GM21619 (cell line): ENCODE data around the gene KRT36.
A peak's percentile ranks its signal among the peaks of the same experiment; 100 is the strongest.

Source experiments
- ATAC-seq: cut with Tn5 transposase; IDR thresholded peaks from one replicate; pipeline ENCODE4 v1.9.1; 2021; ENCODE audit not compliant: unreplicated experiment

The KRT36 gene

DNA sequence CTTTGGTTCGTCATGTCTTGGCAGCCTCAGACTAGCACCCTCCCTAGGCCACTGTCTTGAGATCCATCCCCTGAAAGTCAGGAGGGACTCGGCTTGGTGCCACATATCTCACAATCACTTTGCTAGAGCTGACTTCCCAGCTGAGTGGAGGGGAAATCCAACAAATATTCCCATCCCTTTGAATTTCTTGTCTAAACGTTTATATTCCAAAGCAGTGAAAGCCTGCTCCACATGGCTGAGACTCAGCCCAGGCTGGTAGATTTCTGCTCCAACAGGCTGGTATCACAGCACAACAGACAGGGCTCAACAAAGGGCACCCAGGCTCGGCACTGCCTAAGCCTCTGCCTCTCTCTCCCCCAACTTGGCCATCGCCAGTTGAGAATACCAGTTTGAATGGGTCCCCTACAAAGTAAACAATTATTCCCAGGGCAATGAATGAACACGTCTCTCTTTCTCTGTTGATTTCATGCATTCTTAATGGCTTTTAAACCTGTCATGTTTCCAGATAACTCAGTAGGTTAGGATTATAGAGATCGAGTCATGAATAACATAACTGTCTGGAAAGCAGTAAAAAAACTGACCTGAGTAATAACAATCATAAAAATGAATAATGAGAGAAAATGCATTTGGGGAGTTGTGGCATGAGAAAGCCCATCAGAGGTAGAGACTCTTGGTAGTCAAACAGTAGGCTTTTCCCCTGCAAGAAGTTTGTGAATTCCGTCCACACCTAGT is 14.7 kb upstream of the KRT36 start:
- no peak for ATAC-seq

DNA sequence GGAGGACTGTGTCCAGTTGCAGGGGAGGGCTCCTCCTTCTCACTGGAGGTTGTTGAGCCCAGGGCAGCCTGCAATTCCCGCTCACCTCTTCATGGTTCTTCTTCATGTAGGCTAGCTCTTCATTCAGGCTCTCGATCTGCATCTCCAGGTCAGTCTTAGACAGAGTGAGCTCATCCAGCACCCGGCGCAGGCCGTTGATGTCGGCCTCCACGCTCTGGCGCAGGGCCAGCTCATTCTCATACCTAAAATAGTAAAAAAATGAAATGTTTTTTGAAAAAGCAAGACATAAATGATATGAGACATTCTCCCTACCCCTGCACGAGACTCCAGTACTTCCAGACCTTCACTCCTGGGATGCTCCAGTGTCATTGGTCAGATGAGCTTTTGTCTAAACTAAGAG is 13.5 kb upstream of the KRT36 start:
- no peak for ATAC-seq

DNA sequence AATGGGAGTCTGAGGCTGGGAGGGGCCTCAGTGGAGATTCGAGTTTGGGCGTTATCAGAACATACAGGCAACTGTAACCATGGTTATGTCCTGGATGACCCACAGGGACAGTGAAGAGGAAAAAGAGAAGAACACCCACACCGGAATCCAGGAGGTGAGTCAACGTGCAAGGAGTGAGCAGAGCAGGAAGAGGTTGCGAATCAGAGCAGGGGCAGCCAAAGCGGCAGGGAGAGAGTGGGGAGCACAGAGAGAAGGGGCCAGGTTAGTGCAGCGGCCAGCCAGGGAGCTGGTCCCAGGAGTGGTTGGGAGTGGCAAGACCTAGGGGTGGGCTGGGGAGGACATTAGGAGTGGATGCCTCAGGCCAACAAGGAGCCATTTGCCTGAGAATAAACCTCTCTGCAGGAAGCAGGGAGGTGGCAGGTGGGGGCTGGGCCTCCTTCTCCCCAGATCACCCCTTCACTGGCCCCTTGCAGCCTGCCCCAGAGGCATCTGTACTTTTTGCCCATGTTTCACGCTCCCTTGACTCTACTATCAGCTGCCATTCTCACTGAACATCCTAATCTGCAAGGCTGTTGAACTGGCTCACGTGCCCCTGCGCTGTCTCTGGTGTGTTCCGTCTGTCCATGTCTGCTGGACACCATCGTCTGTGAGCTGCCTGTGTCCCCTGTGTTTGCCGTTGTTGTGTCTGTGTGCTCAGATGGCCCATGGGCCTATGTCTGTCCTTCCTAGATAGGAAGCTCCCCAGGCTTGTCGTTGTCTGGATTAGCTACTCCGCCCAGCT is 10.6 kb upstream of the KRT36 start:
- ATAC-seq = no peak

DNA sequence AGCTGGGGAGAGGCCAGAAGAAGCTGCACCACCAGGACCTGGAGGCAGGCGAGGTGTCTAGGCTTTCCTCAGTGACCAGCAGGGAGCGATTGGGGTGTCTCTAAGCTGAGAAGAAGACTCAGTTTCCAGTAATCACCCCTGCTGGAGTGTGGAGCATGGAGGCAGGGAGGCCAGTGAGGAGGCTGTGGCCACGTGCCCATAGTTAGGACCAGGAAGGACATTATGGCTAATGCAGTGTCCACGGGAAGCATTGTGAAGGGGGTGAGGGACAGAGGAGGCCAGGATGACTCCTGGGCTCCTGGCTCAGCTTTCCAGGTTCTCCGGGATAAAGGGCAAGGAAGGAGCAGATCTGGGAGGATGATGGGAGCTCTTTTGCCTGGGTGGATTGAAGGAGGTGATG is 10.0 kb upstream of the KRT36 start:
- ATAC-seq = no peak

DNA sequence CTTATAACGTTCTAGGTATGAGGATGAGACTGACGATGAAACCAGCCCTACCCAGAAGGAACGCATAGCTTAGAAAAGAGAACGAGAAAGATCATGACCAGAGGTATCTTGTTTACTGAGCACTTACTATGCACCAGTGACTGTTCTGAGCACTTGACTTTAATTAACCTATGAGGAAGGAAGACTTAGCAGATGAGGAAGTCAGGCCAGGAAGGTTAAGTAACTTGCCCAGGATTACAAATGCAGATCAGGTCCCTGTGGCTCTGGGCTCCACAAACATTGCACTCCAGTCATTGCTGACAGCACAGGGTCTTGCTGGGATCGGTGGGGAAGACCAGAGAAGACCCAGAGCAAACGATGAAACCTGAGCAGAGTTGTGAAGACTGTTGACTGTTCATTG is 8.6 kb upstream of the KRT36 start:
- no peak for ATAC-seq

DNA sequence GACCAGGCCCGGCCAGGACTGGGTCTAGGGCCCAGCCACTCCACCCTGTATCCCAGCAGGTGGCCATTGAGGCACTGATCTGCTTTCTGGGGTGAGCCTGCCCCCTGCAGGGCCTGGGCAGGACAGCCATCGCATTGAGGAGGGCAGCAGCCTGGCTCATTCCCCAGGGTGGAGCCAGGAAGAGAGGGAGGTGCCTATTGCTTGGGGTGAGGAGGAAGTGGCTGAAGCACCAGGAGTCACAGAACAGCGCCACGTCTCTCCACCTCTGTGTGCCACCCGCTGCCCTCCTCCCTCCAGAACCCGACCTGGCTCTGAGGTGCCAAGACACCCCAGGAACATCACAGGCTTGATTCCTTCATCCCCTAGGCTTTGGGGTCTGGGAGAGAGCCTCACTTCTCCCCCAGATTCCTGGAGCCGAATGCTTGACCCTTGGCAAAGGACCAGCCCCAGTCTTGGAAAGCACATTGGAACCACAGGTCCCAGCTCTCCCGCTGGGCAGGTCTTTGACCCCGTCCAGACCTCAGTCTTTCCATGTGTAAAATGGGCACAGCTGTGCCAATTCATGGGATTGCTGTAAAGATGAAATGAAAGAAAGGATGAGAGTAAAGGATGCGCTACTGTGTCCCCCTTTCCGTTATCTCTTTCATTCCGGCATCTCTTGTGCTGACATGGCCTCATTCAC is 7.2 kb upstream of the KRT36 start:
- peak; percentile 61 for ATAC-seq

DNA sequence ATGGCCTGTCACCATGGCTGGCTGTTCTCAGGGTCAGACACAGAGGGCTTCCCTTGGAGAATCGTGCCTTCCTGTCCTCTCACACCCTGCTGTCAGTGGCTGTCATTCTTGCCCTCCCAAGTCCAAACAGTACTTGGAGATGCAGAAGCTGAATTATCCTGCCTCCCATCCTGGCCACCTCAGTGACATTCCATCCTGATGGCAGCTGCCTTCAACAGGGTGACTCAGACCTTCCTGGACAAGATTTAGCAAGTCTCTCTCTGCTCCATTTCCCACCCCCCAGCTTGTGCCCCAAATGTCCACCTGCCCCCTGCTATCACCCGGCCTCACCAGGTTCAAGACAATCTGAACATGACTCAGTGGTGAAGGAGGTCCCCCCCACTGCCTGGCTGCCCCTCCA is 4.8 kb upstream of the KRT36 start:
- ATAC-seq = no peak

DNA sequence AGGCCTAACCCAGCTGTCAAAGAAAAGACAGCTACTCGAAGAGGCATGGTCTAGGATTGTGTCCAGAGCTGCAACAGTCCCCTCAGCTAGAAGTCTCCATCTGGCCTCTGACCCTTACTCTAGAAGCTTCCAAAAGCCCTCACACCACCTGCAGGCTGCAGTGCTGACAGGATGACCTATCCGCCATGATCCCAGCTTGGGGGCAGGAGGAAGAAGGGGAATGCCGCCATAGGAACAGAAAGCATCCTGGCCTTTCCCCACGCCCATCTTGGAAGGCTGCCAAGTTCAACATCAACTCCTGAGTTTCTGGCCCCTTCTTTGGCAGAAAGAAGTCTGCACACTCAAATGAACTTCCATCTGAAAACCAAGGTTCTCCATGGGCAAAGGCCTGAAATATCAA is 3.1 kb upstream of the KRT36 start:
- no peak for ATAC-seq

DNA sequence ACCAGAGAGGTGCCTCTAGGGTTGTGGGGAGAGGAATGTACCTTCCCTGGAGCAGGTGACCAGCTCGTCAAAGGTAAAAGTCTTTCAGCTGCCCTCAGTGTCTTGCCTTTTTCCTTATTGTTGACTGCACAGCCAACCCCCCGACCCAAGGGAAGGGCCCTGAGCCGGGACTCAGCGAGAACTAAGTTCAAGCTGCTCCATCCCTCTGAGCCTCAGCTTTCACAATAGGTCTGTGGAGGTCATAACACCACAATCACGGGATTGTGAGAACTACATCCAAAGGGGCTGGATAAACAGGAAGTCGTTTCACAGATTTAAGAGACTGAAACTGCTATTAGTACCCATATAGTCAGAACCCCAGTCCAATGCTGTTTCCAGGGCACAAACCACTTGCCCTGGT is 2.6 kb upstream of the KRT36 start:
- ATAC-seq = no peak

DNA sequence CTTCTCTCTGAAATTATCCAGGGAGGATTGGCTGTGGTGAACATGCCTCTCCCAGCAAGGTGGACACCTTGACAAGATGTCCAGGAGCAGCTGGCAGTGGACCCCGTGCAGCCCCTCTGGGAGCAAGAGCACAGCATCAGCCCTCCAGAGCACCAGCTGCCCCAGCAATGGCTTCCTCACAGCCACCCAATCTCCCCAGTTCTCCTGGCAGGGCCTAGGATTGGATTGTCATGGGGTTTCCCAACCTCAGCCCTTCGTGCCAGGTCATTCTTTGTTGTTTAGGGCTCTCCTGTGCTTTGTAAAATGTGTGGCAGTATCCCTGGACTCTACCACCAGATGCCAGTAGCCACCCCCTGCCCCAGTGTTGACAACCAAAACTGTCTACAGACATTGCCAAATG is 1.8 kb upstream of the KRT36 start:
- no peak for ATAC-seq

DNA sequence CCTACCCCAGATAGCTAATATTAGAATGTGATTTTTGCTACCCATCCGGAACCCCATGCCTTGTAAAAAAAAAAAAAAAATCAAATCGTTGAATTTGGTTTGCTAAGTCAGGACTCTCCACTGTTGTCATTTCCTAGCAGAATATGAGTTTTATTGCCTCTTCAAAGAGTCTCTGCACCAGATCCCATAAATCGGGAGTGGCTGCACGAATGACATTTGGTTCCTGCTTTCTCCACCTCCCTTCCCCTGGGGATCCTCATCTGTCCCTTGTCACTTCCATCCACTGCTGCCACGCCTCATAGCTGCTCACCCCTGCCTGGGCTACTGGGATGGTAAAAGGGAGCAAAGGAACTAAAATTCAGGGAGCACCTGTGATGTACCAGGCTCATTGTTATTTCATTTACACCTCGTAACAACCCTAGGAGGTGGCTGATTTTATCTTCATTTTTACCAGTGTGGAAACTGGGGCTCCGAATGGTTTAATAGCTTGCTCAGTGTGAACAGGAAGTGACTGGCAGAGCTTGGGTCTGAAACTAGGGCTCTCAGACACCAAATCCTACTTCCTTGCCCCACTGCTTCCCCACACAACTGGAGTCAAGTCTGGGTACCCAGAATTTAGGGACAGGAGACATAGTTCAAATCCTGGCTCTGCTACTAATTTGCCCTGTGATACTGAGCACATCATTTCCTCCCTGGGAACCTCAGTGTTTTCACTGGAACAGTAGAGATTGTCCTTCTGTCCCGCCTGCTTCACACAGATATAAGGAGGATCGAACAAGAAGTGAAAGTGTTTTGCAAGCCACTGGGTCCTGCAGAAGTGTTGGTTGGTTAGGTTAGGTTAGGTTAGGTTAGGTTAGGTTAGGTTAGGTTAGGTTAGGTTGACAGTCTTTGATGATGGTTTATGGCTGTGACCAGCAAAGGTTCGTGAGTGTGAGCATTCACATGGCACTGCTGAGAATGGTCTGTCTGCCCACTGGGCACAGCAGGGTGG is 585 bp upstream of the KRT36 start:
- no peak for ATAC-seq

DNA sequence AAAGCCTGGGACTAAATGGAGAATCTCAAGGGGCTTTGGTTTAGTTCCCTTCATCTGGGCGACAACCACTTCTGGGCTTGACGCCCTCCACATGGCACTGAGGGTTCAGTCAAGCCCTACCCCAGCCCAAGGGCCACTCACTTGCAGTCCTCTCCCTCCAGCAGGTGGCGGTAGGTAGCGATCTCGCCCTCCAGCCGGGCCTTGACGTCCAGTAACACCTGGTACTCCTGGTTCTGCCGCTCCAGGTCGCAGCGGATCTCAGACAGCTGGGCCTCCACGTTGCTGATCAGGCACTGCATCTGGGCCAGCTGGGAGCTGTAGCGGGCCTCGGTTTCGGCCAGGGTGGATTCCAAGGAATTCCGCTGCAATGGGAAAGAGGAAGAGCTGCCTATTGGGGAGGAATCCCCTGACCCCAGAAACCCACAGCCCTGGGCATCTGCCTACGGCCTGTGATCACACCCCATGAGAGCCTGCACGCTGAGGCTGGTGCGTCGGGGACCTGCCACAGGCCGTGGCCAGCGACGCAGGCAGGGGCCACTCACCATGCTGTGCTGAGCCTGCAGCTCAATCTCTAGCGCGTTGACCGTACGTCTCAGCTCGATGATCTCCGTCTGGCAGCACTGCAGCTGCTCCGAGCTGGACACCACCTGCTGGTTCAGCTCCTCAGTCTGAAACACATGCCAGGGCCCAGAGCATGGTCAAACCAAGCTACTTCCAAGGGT is 2.7 kb downstream of the KRT36 start:
- ATAC-seq = no peak

DNA sequence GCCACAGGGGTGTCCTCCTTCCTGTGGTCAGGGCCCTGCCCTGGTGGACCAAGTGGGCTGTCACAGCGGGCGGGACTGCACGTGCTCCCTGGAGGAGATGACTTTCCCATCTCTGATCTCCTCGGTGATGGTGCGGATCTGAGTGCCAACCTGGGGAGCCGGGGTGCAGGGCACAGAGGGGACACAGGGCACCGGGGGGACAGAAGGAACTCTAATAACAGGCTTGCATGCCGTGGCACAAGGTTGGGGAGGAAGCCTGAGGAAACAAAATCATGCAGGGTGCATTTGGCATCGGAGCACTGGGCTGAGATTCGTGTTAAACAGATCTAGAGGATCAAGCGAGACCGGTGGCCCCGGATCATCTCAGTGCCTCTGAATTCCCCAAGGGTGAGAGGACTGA is 3.4 kb downstream of the KRT36 start:
- ATAC-seq = no peak

DNA sequence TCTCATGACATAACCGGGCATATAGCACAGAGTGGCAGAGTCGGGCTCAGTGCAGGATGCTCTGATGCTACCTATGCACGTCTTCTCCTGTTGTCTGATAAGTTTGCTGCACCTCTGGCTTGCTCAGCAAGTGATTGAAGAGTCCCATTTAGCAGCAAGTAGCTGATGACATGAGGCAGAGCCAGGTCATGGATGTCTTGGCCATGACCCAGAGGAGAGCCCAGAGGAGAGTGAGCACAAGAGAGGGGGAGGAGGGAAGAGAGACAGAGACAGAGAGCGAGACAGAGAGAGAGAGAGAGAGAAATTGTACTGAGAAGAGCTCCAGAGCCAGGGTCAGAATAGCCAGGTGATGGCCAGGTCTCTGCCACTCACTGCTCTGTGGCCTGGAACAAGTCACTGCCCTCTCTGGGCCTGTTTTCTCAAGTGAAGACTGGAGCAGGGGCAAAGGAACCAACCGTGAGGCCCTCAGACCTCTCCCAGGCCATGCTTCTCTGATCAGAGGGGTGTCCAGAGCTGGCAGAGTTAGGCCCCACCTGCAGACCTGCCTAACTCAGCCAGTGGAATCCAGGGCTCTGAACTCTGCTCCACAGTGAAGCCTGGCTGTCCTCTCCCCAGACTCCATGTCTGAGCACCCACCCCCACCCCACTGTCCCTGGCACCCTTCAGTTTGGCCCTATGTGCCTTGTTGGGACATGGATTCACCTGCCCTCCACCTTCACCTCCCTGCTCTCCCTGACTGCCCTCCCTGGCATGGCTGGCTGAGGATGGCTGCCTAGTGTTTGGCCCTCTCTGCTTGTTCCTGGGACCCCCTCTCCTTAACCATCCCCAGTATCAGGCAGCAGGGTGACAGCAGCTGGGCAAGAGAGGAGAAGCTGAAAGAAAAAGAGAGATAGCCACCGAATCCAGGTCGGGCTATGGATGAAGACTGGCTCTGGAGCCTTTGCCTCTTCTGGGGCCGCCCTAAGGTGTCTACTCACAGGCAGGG is 4.5 kb downstream of the KRT36 start:
- ATAC-seq = no peak

DNA sequence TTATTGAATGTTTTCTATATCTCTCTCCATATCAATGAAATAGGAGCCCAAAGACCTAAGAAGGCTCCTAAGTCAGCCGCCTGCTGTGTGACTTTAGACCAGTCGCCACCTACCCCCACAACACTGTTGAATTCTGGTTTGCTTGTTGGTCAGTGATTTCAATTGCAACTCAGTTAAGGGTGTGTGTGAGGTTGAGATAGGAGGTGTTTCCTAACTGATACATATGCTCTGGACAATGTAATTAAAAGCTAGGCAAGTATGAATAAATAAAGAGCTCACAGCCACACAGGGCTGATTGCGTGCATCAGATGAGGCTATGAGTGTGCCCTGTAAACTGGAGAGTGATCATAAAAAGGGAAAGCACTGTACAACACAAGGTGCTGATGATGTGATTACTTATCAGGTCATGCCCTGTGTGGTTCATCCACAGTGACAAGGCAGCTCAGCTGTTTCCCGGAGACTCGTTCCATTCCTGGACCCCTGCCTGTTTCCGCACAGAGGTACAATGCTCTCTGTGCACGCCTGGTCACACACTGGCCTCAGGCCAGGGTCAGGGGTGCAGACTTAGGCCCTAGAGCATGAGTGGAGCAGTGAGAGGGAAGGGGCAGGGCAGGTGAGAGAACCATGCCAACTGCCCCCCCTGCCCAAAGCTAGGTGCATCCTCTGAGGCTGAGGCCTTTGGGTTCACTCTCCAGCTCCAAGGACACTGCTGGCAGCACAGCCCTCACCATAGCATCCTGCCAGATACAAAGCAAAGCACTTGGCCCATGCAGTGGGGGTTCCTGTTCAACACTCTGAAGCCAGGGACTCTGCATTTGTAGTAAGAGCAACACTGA is 5.5 kb downstream of the KRT36 start:
- ATAC-seq = no peak

DNA sequence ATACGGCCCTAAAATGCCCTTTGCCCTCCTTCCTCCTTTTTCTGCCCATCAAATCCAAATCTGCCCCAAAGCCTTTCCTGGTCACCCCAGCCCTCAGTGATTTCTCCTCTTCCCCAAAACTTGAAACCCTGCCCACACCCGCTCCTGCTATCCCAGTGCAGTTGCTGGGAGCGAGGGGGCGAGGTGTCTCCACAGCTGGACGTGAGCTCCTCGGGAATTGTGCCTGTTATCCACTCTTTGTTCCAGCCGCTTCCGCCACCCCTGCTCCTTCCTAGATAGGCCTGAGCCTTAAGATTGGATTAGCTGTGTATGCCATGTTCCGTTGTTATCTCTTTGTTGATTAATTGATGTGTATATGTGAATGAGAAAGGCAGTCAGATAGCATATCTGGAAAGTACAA is 6.2 kb downstream of the KRT36 start:
- no peak for ATAC-seq

DNA sequence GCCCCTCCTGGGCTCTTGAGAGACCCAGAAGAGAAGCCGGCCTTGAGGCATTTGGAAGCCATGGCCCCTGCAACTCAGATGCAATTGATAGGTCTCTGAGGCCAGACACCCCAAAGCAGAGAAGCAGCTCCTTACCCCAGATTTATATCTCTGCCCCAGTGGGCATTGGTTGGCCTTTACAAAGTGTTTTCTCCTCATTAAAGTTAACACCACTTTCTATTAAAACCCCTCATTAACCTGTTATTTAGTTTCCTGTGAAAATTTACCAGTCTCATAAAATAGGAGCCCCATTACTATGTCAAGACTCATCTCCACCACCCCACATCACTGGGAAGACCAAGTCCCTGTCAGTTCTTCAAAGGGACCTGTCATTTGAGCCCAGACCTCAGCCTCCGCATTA is 8.7 kb downstream of the KRT36 start, which contains the start of gene KRT35:
Gene KRT35, minus strand, starts transcription at position 116 of the 400 bp plus-strand sequence. Its CDS starts 54 bp downstream, at position 62.
- ATAC-seq = no peak

DNA sequence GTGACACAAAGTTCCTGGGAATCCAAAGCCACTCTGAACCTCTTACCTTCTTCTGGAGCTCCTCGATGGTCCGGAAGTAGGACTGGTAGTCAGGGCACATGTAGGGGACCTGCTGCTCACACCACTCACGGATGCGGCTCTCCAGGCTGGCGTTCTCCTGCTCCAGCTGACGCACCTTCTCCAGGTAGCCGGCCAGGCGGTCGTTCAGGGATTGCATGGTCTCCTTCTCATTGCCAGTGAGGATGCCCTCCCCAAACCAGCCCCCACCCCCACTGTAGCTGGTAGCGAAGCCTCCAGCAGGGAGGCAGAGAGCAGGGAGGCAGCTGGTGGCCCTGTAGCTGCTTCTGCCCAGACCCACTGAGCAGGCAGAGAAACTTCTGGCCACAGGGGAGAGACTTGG is 9.1 kb downstream of the KRT36 start:
- ATAC-seq = no peak
